ENCODE measurements around the gene GARIN5B.
"Not testable (repeated sequence)": the region's sequence is repeated elsewhere in the genome, so short reads cannot be mapped to it uniquely, and the experiment has no call there.

The GARIN5B gene

GRCh38 chr19:55350620-55351315, 12.3 kb downstream of the GARIN5B start:
- no peak for DNase-seq (ENCODE audit: low read depth, low spot score)

GRCh38 chr19:55348317-55349034, 14.6 kb downstream of the GARIN5B start:
- DNase-seq (ENCODE audit: low read depth, low spot score) = no peak

- no peak for DNase-seq (ENCODE audit: low read depth, low spot score)
Measured at GRCh38 chr19:55347442-55348009, 15.5 kb downstream of the GARIN5B start.

- no peak for DNase-seq (ENCODE audit: low read depth, low spot score)
Measured at GRCh38 chr19:55346725-55347441, 16.2 kb downstream of the GARIN5B start.

- DNase-seq (ENCODE audit: low read depth, low spot score) = no peak
Measured at GRCh38 chr19:55345818-55346724, 17.0 kb downstream of the GARIN5B start.

GRCh38 chr19:55345101-55345817, 17.8 kb downstream of the GARIN5B start:
- DNase-seq (ENCODE audit: low read depth, low spot score) = no peak

GRCh38 chr19:55344444-55344843, 18.6 kb downstream of the GARIN5B start:
- no peak for DNase-seq (ENCODE audit: low read depth, low spot score)

GRCh38 chr19:55341595-55342531, 21.2 kb downstream of the GARIN5B start:
- DNase-seq (ENCODE audit: low read depth, low spot score) = no peak

- no peak for DNase-seq (ENCODE audit: low read depth, low spot score)
Measured at GRCh38 chr19:55341171-55341588, 21.9 kb downstream of the GARIN5B start.

GRCh38 chr19:55340784-55341147, 22.3 kb downstream of the GARIN5B start:
- DNase-seq (ENCODE audit: low read depth, low spot score) = no peak

- DNase-seq (ENCODE audit: low read depth, low spot score) = no peak
Measured at GRCh38 chr19:55339889-55340783, 22.9 kb downstream of the GARIN5B start.

GRCh38 chr19:55339105-55339888, 23.8 kb downstream of the GARIN5B start, which contains the start of gene KMT5C:
Gene KMT5C, plus strand, starts transcription at chr19:55339876. Its CDS starts 2,061 bp downstream, at chr19:55341937.
- DNase-seq (ENCODE audit: low read depth, low spot score) = peak; percentile 100

GRCh38 chr19:55336101-55336500, 27.0 kb downstream of the GARIN5B start:
- no peak for DNase-seq (ENCODE audit: low read depth, low spot score)

GRCh38 chr19:55333870-55334269, 29.2 kb downstream of the GARIN5B start:
- DNase-seq (ENCODE audit: low read depth, low spot score) = no peak

- DNase-seq (ENCODE audit: low read depth, low spot score) = not testable (repeated sequence)
Measured at GRCh38 chr19:55329791-55330190, 33.3 kb downstream of the GARIN5B start.

- DNase-seq (ENCODE audit: low read depth, low spot score) = not testable (repeated sequence)
Measured at GRCh38 chr19:55328774-55329318, 34.2 kb downstream of the GARIN5B start.

- DNase-seq (ENCODE audit: low read depth, low spot score) = no peak
Measured at GRCh38 chr19:55325172-55325571, 37.9 kb downstream of the GARIN5B start, which contains the start of gene TMEM150B. Gene TMEM150B, minus strand, starts transcription at chr19:55325341. Its CDS starts 4,305 bp downstream, at chr19:55321036.

Measured in smooth muscle cell of the brain vasculature (primary cell).